ENCODE data around the gene B3GNT3.
A peak's percentile ranks its signal among the peaks of the same experiment; 100 is the strongest.
"Not testable (repeated sequence)": the region's sequence is repeated elsewhere in the genome, so short reads cannot be mapped to it uniquely, and the experiment has no call there.

The B3GNT3 gene

DNA sequence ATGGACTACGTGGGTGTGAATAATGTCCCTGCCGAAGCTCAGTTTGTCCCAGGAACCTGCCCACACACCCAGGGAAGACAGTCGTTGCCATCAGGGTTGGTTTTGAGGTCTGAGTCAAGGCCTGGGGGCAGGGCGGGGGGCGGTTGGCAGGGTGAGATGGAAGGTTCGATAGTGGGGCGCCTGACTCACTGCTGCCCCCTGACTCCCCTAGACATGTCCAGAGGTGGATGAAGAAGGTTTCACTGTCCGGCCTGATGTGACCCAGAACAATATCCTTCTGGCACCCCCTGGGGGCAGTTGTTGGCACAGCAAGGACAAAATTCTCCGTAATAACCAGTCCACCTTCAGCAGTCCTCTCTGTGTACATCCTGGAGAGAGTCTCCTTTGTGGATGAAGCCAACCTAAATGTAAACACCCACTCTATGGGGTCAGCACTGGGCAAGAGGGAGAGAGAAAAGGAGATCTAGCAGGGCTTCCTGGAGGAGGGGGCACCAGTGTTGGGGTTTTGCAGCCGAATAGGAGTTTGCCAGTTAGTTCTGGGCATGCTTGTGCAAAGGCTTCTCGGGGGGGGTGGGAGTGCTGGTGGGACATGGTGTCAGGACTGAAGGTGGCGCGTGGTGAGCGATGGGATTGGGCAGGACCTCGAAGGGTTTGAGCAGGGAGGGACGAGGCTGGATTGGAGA is 19.6 kb upstream of the B3GNT3 start:
- H3K4me1 ChIP-seq (ENCODE audit: insufficient read depth, low read length, poor library complexity, severe bottlenecking) = no peaks in the 10 kb centered on the region
- H3K9me2 ChIP-seq (replicated peaks; ENCODE audit: low read depth, low read length) = no peaks in the 10 kb centered on the region
- no peak overlapping the region for H3K4me2 ChIP-seq (ENCODE audit: low read depth, low read length, poor library complexity, severe bottlenecking)
- H3K9me3 ChIP-seq (ENCODE audit: insufficient read depth, low read depth, low read length) = no peaks in the 10 kb centered on the region
- no peaks in the 10 kb centered on the region for H3F3A ChIP-seq (ENCODE audit: low read depth)
- H3K9ac ChIP-seq (ENCODE audit: low read depth, low read length, poor library complexity, severe bottlenecking) = no peak overlapping the region
- no peaks in the 10 kb centered on the region for H3K27me3 ChIP-seq (ENCODE audit: insufficient read depth, low read length, poor library complexity, severe bottlenecking)
- H4K20me1 ChIP-seq (ENCODE audit: insufficient read depth, low read length, poor library complexity, severe bottlenecking) = no peaks in the 10 kb centered on the region
- H3K36me3 ChIP-seq (ENCODE audit: insufficient read depth, low read length) = peaks cover 46% of the 10 kb centered on the region; the same call in 1 of the 2 replicates
- no peak for TF ChIP-seq EZH2phosphoT487 (IDR thresholded peaks at IDR 0.05; ENCODE audit: borderline replicate concordance)
- TF ChIP-seq, protein P1, sequence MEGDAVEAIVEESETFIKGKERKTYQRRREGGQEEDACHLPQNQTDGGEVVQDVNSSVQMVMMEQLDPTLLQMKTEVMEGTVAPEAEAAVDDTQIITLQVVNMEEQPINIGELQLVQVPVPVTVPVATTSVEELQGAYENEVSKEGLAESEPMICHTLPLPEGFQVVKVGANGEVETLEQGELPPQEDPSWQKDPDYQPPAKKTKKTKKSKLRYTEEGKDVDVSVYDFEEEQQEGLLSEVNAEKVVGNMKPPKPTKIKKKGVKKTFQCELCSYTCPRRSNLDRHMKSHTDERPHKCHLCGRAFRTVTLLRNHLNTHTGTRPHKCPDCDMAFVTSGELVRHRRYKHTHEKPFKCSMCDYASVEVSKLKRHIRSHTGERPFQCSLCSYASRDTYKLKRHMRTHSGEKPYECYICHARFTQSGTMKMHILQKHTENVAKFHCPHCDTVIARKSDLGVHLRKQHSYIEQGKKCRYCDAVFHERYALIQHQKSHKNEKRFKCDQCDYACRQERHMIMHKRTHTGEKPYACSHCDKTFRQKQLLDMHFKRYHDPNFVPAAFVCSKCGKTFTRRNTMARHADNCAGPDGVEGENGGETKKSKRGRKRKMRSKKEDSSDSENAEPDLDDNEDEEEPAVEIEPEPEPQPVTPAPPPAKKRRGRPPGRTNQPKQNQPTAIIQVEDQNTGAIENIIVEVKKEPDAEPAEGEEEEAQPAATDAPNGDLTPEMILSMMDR (conservative IDR thresholded peaks at IDR 0.05; ENCODE audit: low read length) = peak; percentile 92
- no peak overlapping the region for H3K4me3 ChIP-seq (ENCODE audit: low read length, poor library complexity, severe bottlenecking)
- H3K79me2 ChIP-seq (ENCODE audit: insufficient read depth, low read length) = no peaks in the 10 kb centered on the region
- no peak overlapping the region for H2AFZ ChIP-seq (ENCODE audit: low read length)

DNA sequence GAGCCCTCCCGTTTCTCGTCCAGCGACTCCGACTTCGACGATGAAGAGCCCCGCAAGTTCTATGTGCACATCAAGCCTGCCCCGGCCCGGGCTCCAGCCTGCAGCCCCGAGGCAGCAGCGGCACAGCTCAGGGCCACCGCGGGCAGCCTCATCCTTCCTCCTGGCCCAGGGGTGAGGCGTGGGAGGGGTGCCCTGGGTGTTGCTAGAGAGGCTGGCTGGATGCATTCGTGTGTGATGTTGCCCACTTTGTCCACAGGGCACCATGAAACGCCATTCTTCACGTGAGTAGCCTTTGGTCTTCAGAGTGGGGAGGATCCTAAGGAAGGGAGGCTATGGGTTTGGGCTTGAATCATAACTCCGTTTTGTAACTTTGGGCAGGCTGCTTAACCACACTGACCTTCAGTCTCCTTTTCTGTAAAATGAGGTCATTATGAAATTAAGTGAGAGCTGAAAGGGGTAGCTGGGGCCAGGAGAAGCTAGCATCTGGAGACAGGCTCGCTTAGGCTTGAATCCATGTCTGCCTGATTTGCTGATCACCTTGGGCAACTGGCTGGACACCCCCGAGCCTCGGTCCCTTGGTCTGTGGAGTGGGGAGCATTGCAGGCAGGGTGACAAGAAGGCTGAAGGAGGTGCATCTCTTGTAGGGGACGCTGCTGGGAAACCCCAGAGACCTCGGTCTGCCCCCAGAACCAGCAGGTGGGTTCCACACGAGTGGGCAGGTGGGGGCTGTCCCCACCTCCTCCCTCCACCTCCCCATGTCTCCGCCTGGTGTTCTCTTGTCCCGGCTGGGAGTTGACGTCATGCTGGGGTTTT is 18.7 kb upstream of the B3GNT3 start:
- Histone ChIP-seq H3K4me3 (ENCODE audit: low read length, poor library complexity, severe bottlenecking) (no peak overlapping the region), H2AFZ (ENCODE audit: low read length) (no peak overlapping the region), H3K4me2 (ENCODE audit: low read depth, low read length, poor library complexity, severe bottlenecking) (no peak overlapping the region), H4K20me1 (ENCODE audit: insufficient read depth, low read length, poor library complexity, severe bottlenecking) (no peaks in the 10 kb centered on the region), H3K27me3 (ENCODE audit: insufficient read depth, low read length, poor library complexity, severe bottlenecking) (no peaks in the 10 kb centered on the region), H3K9me2 (replicated peaks; ENCODE audit: low read depth, low read length) (no peaks in the 10 kb centered on the region), H3K9me3 (ENCODE audit: insufficient read depth, low read depth, low read length) (no peaks in the 10 kb centered on the region), H3F3A (ENCODE audit: low read depth) (no peaks in the 10 kb centered on the region), H3K79me2 (ENCODE audit: insufficient read depth, low read length) (no peaks in the 10 kb centered on the region), H3K9ac (ENCODE audit: low read depth, low read length, poor library complexity, severe bottlenecking) (no peak overlapping the region), H3K36me3 (ENCODE audit: insufficient read depth, low read length) (peaks cover 39% of the 10 kb centered on the region; the same call in 1 of the 2 replicates), H3K4me1 (ENCODE audit: insufficient read depth, low read length, poor library complexity, severe bottlenecking) (no peaks in the 10 kb centered on the region)
- no peak for TF ChIP-seq EZH2phosphoT487 (IDR thresholded peaks at IDR 0.05; ENCODE audit: borderline replicate concordance)
- TF ChIP-seq, protein P1 (conservative IDR thresholded peaks at IDR 0.05; ENCODE audit: low read length) = no peak

DNA sequence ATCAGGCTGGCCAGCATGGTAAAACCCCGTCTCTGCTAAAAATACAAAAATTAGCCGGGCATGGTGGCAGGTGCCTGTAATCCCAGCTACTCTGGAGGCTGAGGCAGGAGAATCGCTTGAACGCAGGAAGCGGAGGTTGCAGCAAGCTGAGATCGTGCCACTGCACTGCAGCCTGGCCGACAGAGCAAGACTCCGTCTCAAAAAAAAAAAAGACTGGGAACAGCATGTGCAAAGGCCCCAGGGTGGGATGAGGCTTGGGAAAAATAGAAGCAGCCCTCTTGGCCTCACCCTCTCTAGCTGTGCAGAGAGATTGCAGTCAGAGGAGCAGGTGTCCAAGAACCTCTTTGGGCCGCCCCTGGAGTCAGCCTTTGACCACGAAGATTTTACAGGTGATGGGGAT is 17.1 kb upstream of the B3GNT3 start:
- not testable (repeated sequence) for H3K9ac ChIP-seq (ENCODE audit: low read depth, low read length, poor library complexity, severe bottlenecking); H3K27me3 ChIP-seq (ENCODE audit: insufficient read depth, low read length, poor library complexity, severe bottlenecking); H3K4me2 ChIP-seq (ENCODE audit: low read depth, low read length, poor library complexity, severe bottlenecking); H3K79me2 ChIP-seq (ENCODE audit: insufficient read depth, low read length); H2AFZ ChIP-seq (ENCODE audit: low read length); H3K4me1 ChIP-seq (ENCODE audit: insufficient read depth, low read length, poor library complexity, severe bottlenecking); H3K4me3 ChIP-seq (ENCODE audit: low read length, poor library complexity, severe bottlenecking); H3F3A ChIP-seq (ENCODE audit: low read depth); H4K20me1 ChIP-seq (ENCODE audit: insufficient read depth, low read length, poor library complexity, severe bottlenecking); H3K9me3 ChIP-seq (ENCODE audit: insufficient read depth, low read depth, low read length); H3K9me2 ChIP-seq (replicated peaks; ENCODE audit: low read depth, low read length)
- peaks cover 34% of the 10 kb centered on the region; the same call in 1 of the 2 replicates for H3K36me3 ChIP-seq (ENCODE audit: insufficient read depth, low read length)
